CD4-positive, alpha-beta T cell (primary cell): Measurements from ENCODE around the gene AREG. TPM values are rescaled to one million over a fixed set of nuclear protein-coding genes. Genes with fewer than 3 reads are reported as not detected.

Source experiments
- ATAC-seq: fragments of 200-7000 bp; cut with Tn5 transposase; one replicate; pipeline ENCODE4 v1.10.0; 2022; ENCODE audit warnings: mild to moderate bottlenecking; ENCODE audit not compliant: poor library complexity
- CTCF ChIA-PET: fragments of 350-600 bp; sonication (Branson Sonifier 250); formaldehyde crosslinking; loops from one replicate; lab custom pipeline; 2021; ENCODE audit warnings: antibody characterized with exemption, inconsistent platforms; lab: Charles Lee
- POLR2A ChIA-PET: fragments of 350-600 bp; sonication (Branson Sonifier 250); formaldehyde crosslinking; loops from one replicate; lab custom pipeline; 2021; ENCODE audit warnings: antibody characterized with exemption, inconsistent platforms; lab: Charles Lee
- DNase-seq, 14 experiments: peaks; one replicate each; pipeline ENCODE4 v3.0.0-alpha.2; 2013 to 2020; ENCODE audit warnings: mixed read lengths in 2 of 14
- H3K27ac ChIP-seq, 2 donors: one replicate each; pipeline versions ENCODE4 v1.5.1 to v1.7.0; 2013; ENCODE audit warnings: low read length in 2 of 2, low read depth in 1 of 2, mild to moderate bottlenecking in 1 of 2
- H3K27me3 ChIP-seq, 2 experiments: 1 replicate in 1 of 2; 2 replicates in 1 of 2; pipeline versions ENCODE4 v1.6.1 to v1.7.0; 2013; ENCODE audit warnings: low read length in 2 of 2, control low read depth in 1 of 2, mild to moderate bottlenecking in 1 of 2, moderate library complexity in 1 of 2; ENCODE audit not compliant: insufficient read depth in 2 of 2, control insufficient read depth in 1 of 2
- H3K36me3 ChIP-seq: one replicate; pipeline ENCODE4 v1.6.1; 2013; ENCODE audit warnings: low read length, control low read depth; ENCODE audit not compliant: insufficient read depth
- H3K4me1 ChIP-seq: one replicate; pipeline ENCODE4 v1.6.1; 2013; ENCODE audit warnings: low read length, control low read depth; ENCODE audit not compliant: insufficient read depth
- H3K4me3 ChIP-seq: one replicate; pipeline ENCODE4 v1.5.1; 2013; ENCODE audit warnings: mild to moderate bottlenecking, low read length, moderate library complexity
- H3K9me3 ChIP-seq, 2 experiments: 1 replicate in 1 of 2; 2 replicates in 1 of 2; pipeline versions ENCODE4 v1.6.1 to v1.7.0; 2013; ENCODE audit warnings: low read length in 2 of 2, mild to moderate bottlenecking in 2 of 2, control low read depth in 1 of 2, moderate library complexity in 1 of 2; ENCODE audit not compliant: control insufficient read depth in 1 of 2, insufficient read depth in 1 of 2
- H3K27ac Mint-ChIP-seq: one replicate; pipeline ENCODE4 v1.8.0; 2020; ENCODE audit warnings: mixed read lengths
- H3K27me3 Mint-ChIP-seq: one replicate; pipeline ENCODE4 v1.8.0; 2021; ENCODE audit warnings: mixed read lengths
- H3K36me3 Mint-ChIP-seq: one replicate; pipeline ENCODE4 v1.8.0; 2021; ENCODE audit warnings: low read depth, mixed read lengths
- H3K4me1 Mint-ChIP-seq: one replicate; pipeline ENCODE4 v1.8.0; 2021; ENCODE audit warnings: low read depth, mixed read lengths
- H3K4me3 Mint-ChIP-seq: one replicate; pipeline ENCODE4 v1.8.0; 2020; ENCODE audit warnings: mild to moderate bottlenecking, mixed read lengths
- H3K9me3 Mint-ChIP-seq: one replicate; pipeline ENCODE4 v1.8.0; 2020; ENCODE audit warnings: mixed read lengths
- intact Hi-C, 2 experiments: fragments of 100-400 bp; cut with DNase I in 1 of 2; cut with micrococcal nuclease in 1 of 2; formaldehyde crosslinking; loops; one replicate each; pipeline versions ENCODE4 v1.15.1 to v1.9.0; 2023 to 2025; cut with DNase I, micrococcal nuclease
- total RNA-seq, 174 experiments: library from RNA in 2 of 174; stranded (reverse) in 2 of 174; gene quantifications; one replicate each; pipeline ENCODE4 v1.2.3 and lab custom pipeline; 2021 to 2026
- TF ChIP-seq, protein P1 (sequence below): fragments of 200-600 bp; IDR thresholded peaks from one replicate; pipeline ENCODE4 v1.8.0; 2022; ENCODE audit warnings: antibody characterized with exemption, mild to moderate bottlenecking

The AREG gene
- total RNA-seq, 2 experiments from 2014 or later: 57.9 to 63.8 TPM

GRCh38 chr4:74414149-74414809, 30.7 kb upstream of the AREG start:
- Mint-ChIP-seq H3K36me3 (no peaks in the 10 kb centered on the region), H3K4me3 (no peak overlapping the region), H3K9me3 (no peaks in the 10 kb centered on the region), H3K27me3 (peaks cover 14% of the 10 kb centered on the region), H3K4me1 (no peaks in the 10 kb centered on the region), H3K27ac (no peak overlapping the region)
- intact Hi-C loops: no loop called here
- TF ChIP-seq, protein P1, sequence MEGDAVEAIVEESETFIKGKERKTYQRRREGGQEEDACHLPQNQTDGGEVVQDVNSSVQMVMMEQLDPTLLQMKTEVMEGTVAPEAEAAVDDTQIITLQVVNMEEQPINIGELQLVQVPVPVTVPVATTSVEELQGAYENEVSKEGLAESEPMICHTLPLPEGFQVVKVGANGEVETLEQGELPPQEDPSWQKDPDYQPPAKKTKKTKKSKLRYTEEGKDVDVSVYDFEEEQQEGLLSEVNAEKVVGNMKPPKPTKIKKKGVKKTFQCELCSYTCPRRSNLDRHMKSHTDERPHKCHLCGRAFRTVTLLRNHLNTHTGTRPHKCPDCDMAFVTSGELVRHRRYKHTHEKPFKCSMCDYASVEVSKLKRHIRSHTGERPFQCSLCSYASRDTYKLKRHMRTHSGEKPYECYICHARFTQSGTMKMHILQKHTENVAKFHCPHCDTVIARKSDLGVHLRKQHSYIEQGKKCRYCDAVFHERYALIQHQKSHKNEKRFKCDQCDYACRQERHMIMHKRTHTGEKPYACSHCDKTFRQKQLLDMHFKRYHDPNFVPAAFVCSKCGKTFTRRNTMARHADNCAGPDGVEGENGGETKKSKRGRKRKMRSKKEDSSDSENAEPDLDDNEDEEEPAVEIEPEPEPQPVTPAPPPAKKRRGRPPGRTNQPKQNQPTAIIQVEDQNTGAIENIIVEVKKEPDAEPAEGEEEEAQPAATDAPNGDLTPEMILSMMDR: no peak
- Histone ChIP-seq H3K36me3 (no peaks in the 10 kb centered on the region), H3K4me1 (no peaks in the 10 kb centered on the region), H3K4me3 (no peak overlapping the region), H3K27ac (no peak overlapping the region), H3K27me3 (no peaks in the 10 kb centered on the region), H3K9me3 (no peaks in the 10 kb centered on the region)
- DNase-seq (no peak), ATAC-seq (no peak)
- ChIA-PET POLR2A (interaction anchor here (1.0 kb wide), 1 partner anchor 17 kb away, joined by 3 read pairs; no protein-coding TSS in a partner anchor), CTCF (no interaction called here)

DNA sequence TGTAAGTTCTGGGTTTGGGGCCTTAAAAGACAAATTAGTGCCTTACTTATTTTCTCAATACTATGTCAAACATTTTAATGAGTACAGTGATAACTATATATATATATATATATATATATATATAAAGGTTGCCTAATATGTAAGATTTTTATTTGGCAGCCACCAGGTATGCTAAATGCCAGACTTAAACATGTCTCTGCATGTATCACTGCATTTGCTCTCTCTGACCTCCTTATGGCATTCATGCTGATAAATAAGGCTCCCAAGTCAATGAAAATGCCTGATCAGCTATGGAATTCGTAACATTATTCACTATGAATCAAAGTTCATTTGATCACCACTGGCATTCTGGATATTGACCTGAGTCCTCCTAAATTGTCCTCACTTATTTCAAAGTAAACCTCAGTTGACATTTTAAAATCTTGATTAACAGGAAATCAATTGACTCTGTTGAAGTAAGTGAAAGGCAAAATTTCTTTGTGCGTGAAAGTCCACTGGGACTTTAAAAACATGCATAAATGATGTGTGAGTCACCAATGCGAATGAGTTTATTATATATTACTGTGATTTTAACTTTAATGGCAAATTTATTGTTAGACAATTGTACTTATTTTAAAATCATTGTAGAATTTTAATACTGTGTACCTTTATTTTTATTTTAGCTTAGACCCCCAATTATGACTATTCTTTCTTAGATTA, 29.2 kb upstream of the AREG start:
- CTCF ChIA-PET: no interaction called here

GRCh38 chr4:74418063-74418670, 26.8 kb upstream of the AREG start:
- H3K36me3 Mint-ChIP-seq: no peaks in the 10 kb centered on the region
- intact Hi-C loops: no loop called here
- no peak overlapping the region for H3K27ac Mint-ChIP-seq
- no peaks in the 10 kb centered on the region for H3K9me3 ChIP-seq
- no peaks in the 10 kb centered on the region for H3K36me3 ChIP-seq
- H3K4me1 ChIP-seq: no peaks in the 10 kb centered on the region
- CTCF ChIA-PET: no interaction called here
- DNase-seq (no peak), ATAC-seq (no peak)
- no peaks in the 10 kb centered on the region for H3K9me3 Mint-ChIP-seq
- H3K27ac ChIP-seq: no peak overlapping the region
- POLR2A ChIA-PET: no interaction called here
- TF ChIP-seq, protein P1: no peak
- H3K27me3 Mint-ChIP-seq: peaks cover 20% of the 10 kb centered on the region
- no peaks in the 10 kb centered on the region for H3K27me3 ChIP-seq
- no peaks in the 10 kb centered on the region for H3K4me1 Mint-ChIP-seq
- no peak overlapping the region for H3K4me3 ChIP-seq
- H3K4me3 Mint-ChIP-seq: no peak overlapping the region

More for the DNA sequence above, 29.2 kb upstream of the AREG start:
- no peaks in the 10 kb centered on the region for H3K9me3 Mint-ChIP-seq
- Histone ChIP-seq H3K4me1 (no peaks in the 10 kb centered on the region), H3K9me3 (no peaks in the 10 kb centered on the region), H3K27me3 (no peaks in the 10 kb centered on the region), H3K27ac (no peak overlapping the region), H3K4me3 (no peak overlapping the region), H3K36me3 (no peaks in the 10 kb centered on the region)
- POLR2A ChIA-PET: no interaction called here
- H3K4me1 Mint-ChIP-seq: no peaks in the 10 kb centered on the region
- intact Hi-C loops: no loop called here
- H3K4me3 Mint-ChIP-seq: no peak overlapping the region
- TF ChIP-seq, protein P1: no peak
- ATAC-seq (no peak), DNase-seq (no peak)
- H3K27me3 Mint-ChIP-seq: peaks cover 20% of the 10 kb centered on the region
- no peaks in the 10 kb centered on the region for H3K36me3 Mint-ChIP-seq
- no peak overlapping the region for H3K27ac Mint-ChIP-seq
